NOMO-1 treated with DMSO at 0.1 percent for 48 hours (cell line): Measurements from ENCODE around the gene VANGL2.

Experiments
- DNase-seq: peaks from one replicate; lab custom pipeline; 2025; ENCODE audit not compliant: unreplicated experiment; lab: John Stamatoyannopoulos, UW

The VANGL2 gene

DNA sequence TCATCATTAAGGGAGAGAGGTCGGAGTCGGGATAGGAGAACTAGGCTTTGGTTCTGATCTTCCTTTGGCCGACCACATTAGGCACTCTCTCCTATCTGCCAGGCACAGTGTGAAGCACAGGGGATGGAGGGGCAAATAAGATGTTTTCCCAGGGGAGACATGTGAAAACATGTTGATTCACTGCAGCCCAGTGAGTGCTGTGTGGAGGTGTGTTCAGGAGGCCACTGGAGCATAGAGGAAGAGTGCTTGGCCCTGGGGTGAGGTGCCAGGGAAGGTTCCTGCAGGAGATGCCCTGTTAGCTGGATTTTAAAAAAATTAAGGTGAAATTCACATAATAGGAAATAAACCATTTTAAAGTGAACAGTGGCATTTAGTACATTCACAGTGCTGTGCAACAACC, 3.7 kb downstream of the VANGL2 start:
- no peak for DNase-seq

DNA sequence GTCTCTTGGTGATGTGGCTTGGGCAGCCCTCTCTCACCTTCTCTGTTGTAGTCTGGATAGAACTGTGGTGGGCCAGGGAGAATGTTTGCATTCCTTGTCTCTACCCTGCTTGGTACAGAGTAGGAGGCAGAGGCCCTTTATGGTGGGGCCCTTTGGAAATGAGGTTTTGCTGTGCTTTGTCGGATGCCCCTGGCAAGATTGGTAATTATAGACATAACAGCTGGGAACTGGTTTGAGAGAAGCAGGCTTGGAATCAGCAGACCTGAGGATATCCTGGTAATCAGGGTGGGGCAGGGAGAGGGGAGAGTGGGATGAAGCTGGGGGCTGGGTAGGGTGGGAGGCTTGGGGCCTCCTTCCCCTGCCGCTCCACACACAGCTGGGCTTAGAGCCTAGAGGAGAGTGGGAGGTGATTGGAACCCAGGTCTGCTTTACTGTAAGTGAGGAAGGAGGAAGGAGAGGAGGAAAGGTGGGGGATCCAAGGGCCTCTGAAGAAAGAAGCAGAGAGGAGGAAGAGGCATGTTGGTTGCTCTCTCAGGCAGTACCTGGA, 5.0 kb downstream of the VANGL2 start:
- DNase-seq, result no peak

DNA sequence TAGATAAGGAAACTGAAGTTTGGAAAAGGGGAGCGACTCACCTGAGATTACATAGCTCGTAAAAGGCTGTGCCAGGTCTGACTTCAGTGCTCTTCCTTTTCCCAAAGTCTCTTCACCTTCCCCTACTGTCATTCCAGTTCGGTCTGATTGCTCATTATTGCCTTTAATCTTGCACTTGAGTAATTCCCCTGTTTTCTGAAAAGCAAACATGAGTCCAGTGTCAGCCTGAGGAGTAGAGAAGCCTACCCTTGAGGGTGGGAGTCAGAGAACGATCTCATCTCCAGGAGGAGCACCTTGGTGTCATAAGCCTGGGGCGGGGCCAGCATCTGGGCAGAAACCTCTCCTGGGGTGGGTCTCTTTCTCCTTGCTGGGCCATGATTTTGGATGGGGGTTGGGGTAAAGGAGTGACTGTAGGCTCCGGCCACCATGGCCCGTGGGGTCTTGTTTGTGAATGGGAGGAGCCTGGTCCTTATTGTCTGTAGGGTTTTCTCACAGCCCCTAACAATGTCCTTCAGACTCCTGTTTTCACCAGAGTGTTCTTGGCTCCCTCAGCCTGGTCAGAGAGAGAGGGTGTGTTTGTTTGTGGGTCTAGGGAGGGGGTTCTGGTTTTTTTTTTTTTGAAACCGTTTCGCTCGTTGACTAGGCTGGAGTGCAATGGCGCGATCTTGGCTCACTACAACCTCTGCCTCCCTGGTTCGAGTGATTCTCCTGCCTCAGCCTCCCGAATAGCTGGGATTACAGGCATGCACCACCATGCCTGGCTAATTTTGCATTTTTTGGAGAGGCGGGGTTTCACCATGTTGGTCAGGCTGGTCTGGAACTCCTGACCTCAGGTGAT, 6.0 kb downstream of the VANGL2 start:
- no peak for DNase-seq

DNA sequence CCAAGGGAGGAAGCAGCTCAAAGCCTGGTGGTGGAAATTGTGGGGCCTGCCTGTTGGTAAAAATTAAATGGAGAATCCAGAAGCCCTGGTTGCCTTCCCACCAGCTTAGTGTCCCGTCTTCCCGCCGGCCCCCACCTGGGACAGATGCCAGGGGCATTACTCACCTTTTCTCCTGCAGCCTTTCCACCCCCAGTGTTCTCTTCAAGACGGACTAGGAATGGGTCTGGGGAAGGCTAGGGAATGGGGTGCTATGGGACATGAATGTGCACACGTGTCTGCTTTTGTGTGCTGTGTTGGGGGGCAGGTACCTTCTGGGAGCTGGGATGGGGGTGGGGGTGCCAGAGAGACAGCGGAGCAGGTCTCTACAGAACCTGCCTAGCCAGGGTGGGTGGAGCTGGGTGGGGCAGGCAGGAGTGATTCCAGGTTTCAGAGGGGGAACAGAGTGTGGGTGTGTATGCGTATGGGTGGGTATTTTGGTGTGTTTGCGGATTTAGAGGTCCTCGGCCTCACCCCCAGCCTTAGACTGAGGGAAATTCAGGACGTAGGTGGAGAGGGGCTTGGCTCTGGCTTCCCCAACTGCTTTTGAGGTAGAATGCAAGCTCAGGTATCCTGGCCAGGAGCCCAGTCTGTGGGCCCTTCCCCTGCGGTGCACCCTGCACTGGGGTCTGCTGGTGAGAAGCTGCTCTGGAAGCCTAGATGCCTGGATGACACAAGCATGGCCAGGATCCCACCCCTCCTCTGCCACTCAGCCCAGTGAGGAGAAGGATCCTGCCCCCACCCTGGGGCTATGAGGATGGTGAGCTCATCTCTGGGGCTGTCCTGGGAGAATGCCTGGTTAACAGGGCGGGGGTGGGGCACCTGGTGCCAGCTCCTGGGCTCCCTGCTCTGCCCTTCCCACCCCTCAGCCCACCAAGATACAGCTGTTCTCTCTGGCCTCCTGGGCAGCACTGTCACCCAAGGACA, 7.8 kb downstream of the VANGL2 start:
- DNase-seq, result no peak

DNA sequence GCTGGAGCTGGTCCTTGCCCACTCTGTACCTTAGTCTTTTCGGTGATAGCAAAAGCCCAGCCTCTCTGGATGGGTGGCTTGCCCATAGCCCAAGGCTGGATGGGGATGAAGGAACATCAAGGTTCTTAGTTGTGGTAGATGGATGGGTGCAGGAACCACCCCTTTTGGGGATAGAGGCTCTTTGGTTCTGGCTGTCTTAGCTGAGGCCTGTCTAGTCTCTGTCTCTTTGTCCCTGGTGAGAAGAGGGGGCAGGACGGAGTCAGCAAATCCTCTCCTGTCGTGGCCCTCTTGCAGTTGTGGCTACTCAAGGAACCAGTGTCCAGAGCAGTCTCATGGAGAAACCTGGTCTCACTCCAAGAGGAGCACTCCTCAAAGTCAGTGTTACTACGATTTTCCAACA, 8.5 kb downstream of the VANGL2 start:
- DNase-seq, result no peak

DNA sequence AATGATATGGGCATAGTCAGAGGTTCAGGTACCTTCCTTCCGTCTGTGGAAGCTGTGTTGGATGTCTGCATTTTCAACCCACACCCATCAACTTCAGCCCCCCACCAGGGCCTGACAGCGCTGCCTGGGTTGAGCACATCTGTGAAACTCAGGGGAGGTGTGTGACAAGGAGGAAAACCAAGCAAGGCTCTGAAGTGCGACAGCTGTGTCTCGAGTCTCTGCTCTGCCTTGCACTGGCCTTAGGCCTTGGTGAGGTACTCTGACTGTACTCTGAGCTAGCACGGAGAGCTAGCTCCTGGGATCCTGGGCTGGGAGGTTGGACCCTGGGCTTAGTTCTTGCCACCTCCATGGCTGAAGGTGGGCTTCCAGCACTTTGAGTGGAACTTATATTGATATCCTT, 9.1 kb downstream of the VANGL2 start:
- no peak for DNase-seq

DNA sequence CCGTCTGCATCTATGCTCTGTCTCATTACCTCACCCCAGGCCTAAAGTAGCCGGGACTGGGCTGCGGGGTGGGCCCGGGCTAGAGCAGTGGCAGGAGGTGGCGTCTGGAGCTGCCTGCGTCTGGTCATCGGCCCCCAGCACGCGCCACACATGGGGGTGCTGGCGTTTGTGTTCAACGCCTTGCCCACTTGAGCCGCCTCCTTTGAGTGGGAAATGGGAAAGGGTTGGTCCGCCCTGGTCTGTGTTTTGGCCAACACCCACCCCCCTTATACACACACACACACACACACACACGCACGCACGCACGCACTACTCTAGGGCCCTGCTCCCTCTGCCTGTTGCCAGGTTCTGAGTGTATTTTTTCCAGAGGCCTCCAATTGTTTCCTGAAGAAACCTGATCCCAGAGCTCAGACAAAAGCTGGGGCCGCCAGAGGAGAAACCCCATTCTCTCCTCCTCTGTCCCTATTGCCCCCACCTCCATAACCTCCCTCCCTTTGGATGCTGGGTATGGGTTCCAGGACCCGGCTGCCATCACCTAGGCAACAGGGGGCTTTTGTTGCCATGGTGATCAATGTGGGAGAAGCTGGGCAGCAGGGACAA, 10.1 kb downstream of the VANGL2 start:
- no peak for DNase-seq

DNA sequence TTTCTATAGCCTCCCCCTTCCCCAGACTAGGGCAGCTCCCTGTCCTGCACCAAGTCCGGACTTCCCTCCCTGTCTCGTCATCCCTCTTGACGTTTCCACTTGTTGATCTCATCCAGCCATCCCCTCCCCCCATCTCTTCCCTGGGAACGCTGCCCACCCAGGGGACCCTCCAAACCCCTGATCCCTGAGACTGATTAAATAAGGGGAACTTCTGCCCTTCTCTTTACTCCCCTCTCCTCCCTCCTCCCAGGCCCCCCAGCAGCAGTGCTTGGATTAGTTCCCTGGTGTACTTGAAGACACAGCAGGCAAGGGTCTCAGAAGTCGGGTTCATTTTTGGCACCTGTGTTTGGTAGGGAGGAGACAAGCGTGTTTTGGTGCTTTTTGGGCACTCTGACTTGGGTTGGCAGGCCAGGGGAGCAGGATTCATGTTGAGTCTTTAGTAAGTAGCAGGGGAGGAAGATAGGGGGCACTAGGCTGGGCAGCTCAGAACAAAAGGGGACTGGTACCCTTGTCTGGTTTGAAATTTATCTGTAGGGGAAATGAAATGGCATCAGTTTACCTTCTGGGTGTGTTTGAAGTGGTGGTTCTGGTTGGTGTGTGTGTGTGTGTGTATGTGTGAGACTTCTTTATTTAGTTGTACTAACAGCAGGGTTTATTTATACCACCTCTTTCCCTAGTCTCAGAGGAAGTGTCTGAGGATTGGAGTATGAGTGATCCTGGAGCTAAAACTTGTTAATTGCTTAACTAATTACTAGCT, 11.1 kb downstream of the VANGL2 start:
- no peak for DNase-seq

DNA sequence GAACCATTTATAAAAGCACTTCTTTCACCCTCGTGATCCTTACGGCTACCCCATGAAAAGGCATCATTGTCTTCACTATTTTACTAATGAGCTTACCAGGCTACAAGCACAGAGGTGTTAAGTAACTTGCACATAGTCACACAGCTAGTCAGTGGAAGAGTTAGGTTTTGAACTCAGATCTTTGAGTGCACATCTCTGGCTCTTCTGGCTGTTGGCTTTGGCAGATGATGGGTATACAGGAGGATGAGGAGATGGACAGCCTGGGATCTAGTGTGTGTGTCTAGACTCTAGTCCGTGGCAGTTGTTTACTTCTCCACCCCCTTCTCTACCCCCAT, 11.6 kb downstream of the VANGL2 start:
- DNase-seq, result no peak

DNA sequence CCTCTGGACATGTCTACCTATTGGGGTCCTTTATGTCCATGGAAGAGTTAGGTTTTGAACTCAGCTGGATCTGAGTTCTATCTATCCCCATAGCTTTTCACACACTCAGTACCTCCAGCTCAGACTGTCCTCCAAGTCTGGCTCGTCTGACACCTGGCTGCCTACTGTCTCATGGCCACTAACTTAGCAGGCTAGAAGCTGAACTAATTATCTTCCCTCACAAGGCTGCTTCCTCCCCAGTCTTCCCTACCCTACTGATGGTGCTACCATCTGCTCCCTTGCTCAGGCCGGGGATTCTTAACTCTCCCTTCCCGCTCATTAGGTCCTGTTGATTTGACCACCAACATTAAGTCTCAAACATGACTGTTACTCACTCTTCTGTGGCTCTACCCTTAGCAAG, 13.4 kb downstream of the VANGL2 start:
- DNase-seq, result no peak

DNA sequence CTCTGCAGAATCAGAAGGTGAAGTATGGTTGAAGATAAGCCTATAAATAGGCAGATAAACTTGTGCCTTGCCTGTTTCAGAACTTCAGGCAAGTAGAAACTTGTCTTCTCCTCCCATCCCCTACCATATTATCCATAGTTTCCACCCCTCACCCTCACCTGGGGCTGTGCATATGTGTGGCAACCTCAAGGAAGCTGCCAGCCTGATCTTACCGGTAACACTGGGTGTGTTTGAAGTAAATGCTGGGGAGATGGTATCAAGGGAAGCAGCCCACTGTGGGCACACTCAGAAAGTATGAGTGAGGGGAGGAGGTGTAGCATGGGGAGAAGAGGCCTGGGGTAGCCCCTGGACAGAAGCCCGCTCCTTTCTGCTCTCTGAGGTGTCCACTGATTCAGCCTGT, 14.5 kb downstream of the VANGL2 start:
- no peak for DNase-seq

DNA sequence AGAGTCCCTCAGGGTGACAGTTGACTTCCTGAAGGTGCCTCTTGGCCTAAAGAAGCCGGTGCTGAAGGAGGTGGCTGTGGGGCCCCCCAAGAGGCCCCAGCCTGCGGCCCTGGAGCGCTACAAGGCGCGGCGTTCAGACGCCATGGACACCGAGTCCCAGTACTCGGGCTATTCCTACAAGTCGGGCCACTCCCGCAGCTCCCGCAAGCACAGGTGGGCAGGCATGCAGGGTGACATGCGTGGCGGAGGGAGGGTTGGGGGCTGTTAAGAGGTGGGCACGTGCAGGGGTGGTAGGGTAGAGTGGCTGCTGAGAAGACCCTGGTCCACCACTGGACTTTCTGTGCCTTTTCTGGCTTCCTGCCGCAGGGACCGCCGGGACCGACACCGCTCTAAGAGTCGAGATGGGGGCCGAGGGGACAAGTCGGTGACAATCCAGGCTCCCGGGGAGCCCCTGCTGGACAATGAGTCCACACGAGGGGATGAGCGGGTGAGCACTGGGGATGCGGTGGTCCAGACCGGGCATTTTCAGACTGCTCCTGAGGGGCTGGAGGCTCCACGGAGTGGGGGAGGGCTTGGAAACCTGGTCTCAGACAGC, 15.4 kb downstream of the VANGL2 start:
- no peak for DNase-seq

DNA sequence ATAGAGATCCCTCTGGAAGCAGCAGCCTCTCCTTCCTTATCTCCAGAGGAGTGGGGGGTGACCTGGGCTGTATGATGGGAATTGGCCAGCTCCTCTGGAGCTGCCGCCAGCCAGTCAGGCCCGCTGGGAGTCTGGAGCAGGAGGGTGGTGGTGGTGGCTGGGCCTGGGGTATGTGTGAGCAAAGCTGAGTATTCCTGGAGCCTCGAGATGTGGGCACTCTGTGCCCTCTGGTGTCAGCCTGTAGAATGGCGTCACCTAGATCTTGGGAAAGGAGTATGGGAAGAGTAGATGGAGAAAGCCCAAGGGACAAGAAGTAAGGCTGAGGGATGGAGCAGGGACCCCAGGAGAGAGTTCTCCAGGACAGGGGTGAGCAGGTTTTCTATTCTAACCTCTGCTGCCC, 16.0 kb downstream of the VANGL2 start:
- DNase-seq, result no peak

DNA sequence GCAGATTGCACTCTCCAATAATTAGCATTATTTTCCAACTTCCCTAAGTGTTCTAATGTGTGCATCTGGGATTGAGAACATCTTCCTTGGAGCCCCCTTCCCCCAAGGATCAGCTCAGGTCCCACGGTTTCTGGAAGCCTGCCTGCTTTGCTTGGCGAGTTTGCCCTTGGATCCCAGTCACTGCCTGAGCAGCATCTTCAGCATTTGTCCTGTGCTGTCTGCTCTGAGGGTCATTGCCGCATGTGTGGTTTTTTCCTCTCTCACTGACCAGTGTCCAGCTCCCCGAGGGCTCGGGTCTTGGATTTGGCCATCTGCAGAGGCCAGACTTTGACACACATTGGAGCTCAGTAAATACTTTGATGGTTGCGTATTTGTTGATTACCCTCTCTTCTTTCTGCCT, 18.1 kb downstream of the VANGL2 start:
- no peak for DNase-seq

DNA sequence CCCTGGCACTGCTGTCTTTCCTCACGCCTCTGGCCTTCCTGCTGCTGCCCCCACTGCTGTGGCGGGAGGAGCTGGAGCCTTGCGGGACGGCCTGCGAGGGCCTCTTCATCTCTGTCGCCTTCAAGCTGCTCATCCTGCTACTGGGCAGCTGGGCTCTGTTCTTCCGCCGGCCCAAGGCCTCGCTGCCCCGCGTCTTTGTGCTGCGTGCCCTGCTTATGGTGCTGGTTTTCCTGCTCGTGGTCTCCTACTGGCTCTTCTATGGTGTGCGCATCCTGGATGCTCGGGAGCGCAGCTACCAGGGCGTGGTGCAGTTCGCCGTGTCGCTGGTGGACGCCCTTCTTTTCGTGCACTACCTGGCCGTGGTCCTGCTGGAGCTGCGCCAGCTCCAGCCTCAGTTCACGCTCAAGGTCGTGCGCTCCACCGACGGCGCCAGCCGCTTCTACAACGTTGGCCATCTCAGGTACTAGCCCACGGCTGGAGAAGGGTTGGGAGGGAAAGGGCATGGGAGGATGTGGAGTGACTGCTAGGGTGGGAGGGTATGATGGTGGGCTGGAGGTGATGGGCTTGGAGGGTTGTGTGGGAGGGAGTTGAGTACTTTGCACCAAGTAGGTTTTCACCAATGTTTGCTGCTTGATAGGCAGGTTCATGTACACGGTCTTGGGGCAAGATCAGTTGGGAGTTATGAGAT, 18.9 kb downstream of the VANGL2 start:
- DNase-seq, result no peak

DNA sequence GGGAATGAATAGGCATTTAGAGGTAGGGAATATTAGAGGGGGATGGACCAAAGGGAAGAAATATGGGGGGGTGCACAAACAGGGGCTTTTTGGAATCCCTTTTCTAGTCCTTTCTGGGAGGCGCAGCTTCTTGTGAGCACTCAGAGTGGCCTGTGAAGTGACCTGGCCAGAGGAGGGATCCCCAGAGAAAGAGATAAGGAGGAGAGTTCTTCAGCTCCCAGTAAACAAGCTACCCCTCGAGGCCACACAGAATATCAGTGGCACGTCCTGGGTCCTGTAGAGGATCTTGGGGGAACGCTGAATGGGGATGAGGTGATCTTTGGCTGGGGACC, 19.4 kb downstream of the VANGL2 start:
- no peak for DNase-seq

DNA sequence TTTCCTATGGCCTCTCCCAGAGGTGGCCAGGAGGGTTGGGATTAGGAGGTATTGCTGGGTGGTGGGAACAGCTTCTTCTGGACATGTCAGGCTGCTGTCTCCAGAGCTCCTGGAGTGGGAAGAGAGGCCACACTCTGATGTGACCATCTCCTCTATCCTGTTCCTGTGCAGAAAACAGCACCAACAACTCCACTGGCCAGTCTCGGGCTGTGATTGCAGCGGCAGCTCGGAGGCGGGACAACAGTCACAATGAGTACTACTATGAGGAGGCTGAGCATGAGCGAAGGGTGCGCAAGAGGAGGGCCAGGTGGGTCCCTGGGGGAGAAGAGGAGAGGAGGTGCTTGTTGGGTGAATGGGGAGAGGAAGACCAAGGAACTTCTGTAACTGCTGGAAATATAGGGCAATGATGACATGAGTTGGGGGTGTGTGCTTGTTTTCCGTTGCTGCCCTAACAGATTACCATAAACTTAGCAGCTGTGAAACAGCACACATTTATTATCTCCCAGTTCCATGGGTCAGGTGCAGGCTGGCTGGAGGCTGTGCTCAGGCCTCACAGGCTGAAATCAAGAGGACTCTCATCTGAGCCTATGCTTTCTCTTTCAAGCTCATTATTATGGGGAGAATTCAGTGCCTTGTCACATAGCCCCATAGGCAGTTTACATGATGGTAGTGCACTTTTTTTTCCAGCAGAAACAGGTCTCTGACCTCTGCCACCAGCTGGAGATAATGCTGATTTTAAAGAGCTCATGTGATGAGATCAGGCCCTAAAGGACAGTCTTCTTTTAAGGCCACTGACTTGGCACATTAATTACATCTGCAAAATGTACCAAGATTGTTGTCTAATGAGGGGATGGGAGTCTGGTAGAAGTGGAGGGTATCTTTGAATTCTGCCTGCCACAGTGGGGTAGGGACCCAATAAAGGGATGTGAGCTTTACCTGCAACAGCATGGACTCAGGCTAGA, 20.8 kb downstream of the VANGL2 start:
- DNase-seq, result no peak

DNA sequence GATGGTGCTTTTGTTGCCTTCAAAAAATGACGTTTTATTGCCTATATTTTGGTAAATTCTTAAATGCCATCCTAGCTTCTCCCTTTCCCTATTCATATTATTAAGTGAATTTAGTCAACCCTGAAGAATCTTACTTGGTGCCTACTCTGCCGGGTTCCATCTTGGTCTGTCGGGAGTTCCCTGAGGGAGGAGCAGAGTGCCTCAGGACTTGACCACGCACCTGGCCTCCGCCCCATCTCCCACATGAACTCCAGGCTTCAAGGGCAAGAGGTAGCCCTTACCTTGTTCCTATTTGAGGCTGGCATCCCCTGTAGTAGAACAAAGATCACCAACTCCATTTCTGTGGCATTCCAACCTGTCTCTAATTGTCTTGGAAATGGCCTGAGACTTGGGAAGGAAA, 21.5 kb downstream of the VANGL2 start:
- no peak for DNase-seq

DNA sequence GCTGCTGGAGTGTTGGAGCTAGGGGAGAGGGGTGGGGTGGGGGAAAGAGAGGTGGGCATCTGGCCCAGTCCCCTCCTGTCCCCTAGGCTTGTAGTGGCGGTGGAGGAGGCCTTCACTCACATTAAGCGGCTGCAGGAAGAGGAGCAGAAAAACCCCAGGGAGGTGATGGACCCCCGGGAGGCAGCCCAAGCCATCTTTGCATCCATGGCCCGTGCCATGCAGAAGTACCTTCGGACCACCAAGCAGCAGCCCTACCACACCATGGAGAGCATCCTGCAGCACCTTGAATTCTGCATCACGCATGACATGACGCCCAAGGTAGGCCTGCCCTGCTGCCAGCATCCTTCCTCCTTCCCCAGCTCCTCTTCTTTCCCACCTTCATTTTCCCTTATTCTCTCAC, 23.6 kb downstream of the VANGL2 start:
- DNase-seq, result no peak
